GM23338 (cell line): ENCODE measurements around the gene PHRF1.

Source experiments
- CREB1 ChIP-seq: fragments of 250-450 bp; sonication (Bioruptor Pico); IDR thresholded peaks from 2 replicates; pipeline ENCODE4 v1.5.0; 2020; ENCODE audit warnings: low read depth, mild to moderate bottlenecking, moderate library complexity
- CTCF ChIP-seq, 2 experiments: fragments of 200-600 bp in 1 of 2; sonication (generic) in 1 of 2; conservative IDR thresholded peaks; 2 replicates each; pipeline versions ENCODE4 v1.5.1 to v1.6.1; 2016 to 2017; ENCODE audit warnings: antibody characterized with exemption in 2 of 2, low read depth in 2 of 2, mild to moderate bottlenecking in 2 of 2, moderate library complexity in 1 of 2
- ETS1 ChIP-seq: IDR thresholded peaks from 2 replicates; pipeline ENCODE4 v1.6.1; 2016; ENCODE audit warnings: antibody characterized with exemption
- EZH2 ChIP-seq: fragments of 200-600 bp; sonication (generic); IDR thresholded peaks from one replicate; pipeline ENCODE4 v1.8.0; 2017; ENCODE audit warnings: antibody characterized with exemption, mild to moderate bottlenecking, low read depth; ENCODE audit not compliant: unreplicated experiment
- EZH2phosphoT487 ChIP-seq: fragments of 200-600 bp; sonication (generic); IDR thresholded peaks from one replicate; pipeline ENCODE4 v1.8.1; 2018; ENCODE audit warnings: antibody characterized with exemption; ENCODE audit not compliant: unreplicated experiment
- JUNB ChIP-seq: IDR thresholded peaks from one replicate; pipeline ENCODE4 v1.6.1; 2016; ENCODE audit warnings: antibody characterized with exemption; ENCODE audit not compliant: unreplicated experiment
- NANOG ChIP-seq: IDR thresholded peaks from 2 replicates; pipeline ENCODE4 v1.6.1; 2016; ENCODE audit warnings: antibody characterized with exemption, borderline replicate concordance
- POLR2AphosphoS5 ChIP-seq: IDR thresholded peaks from 2 replicates; pipeline ENCODE4 v1.6.1; 2016; ENCODE audit warnings: antibody characterized with exemption, low read depth
- REST ChIP-seq: IDR thresholded peaks from one replicate; pipeline ENCODE4 v1.6.1; 2018; ENCODE audit warnings: antibody characterized with exemption; ENCODE audit not compliant: unreplicated experiment
- STAT1 ChIP-seq: IDR thresholded peaks from one replicate; pipeline ENCODE4 v1.6.1; 2016; ENCODE audit warnings: antibody characterized with exemption; ENCODE audit not compliant: unreplicated experiment
- ZNF114 ChIP-seq: fragments of 250-450 bp; sonication (Bioruptor Pico); IDR thresholded peaks from 2 replicates; pipeline ENCODE4 v1.5.0; 2020; ENCODE audit warnings: mild to moderate bottlenecking, moderate library complexity
- ZNF331 ChIP-seq: fragments of 250-450 bp; sonication (Bioruptor Pico); IDR thresholded peaks from 2 replicates; pipeline ENCODE4 v1.5.0; 2020; ENCODE audit warnings: low read depth, mild to moderate bottlenecking, moderate library complexity

GRCh38 chr11:657691-658126 is 81.4 kb downstream of the PHRF1 start:
- TF ChIP-seq POLR2AphosphoS5 (no peak), CTCF (conservative IDR thresholded peaks at IDR 0.05; ENCODE audit: low read depth in 2 of 2) (no peak), EZH2 (no peak), REST (no peak), CREB1 (CRISPR knock-in tag) (no peak), EZH2phosphoT487 (no peak), STAT1 (no peak), JUNB (no peak), ETS1 (no peak), NANOG (no peak), ZNF114 (CRISPR knock-in tag) (no peak), ZNF331 (CRISPR knock-in tag) (no peak)
